Mesendoderm (in vitro differentiated cells): ENCODE measurements around the gene GNLY.

Experiments used
- DNase-seq: peaks from one replicate; pipeline ENCODE4 v3.0.0; 2013
- H2AK5ac ChIP-seq: 2 replicates; pipeline ENCODE4 v1.6.1; 2013; ENCODE audit warnings: low read length, inconsistent platforms
- H2BK120ac ChIP-seq: 2 replicates; pipeline ENCODE4 v1.6.1; 2013; ENCODE audit warnings: low read depth, mild to moderate bottlenecking, low read length, moderate library complexity, mixed read lengths
- H2BK15ac ChIP-seq: replicated peaks from 2 replicates; pipeline ENCODE4 v1.6.1; 2013; ENCODE audit warnings: low read depth, mild to moderate bottlenecking, moderate library complexity
- H2BK5ac ChIP-seq: 2 replicates; pipeline ENCODE4 v1.6.1; 2013; ENCODE audit warnings: low read length, inconsistent platforms
- H3K18ac ChIP-seq: 2 replicates; pipeline ENCODE4 v1.6.1; 2013; ENCODE audit warnings: mild to moderate bottlenecking, low read length, mixed read lengths
- H3K23ac ChIP-seq: one replicate; pipeline ENCODE4 v1.6.1; 2013; ENCODE audit warnings: low read length
- H3K27ac ChIP-seq: 2 replicates; pipeline ENCODE4 v1.5.1; 2013; ENCODE audit warnings: low read depth, mild to moderate bottlenecking, inconsistent platforms, low read length, moderate library complexity
- H3K27me3 ChIP-seq: 2 replicates; pipeline ENCODE4 v1.6.1; 2013; ENCODE audit warnings: low read length, control low read depth, mild to moderate bottlenecking, inconsistent platforms; ENCODE audit not compliant: insufficient read depth, poor library complexity
- H3K36me3 ChIP-seq: 2 replicates; pipeline ENCODE4 v1.6.1; 2013; ENCODE audit warnings: low read length, inconsistent platforms; ENCODE audit not compliant: control insufficient read depth, insufficient read depth
- H3K4ac ChIP-seq: one replicate; pipeline ENCODE4 v1.6.1; 2013; ENCODE audit warnings: low read depth, mild to moderate bottlenecking, low read length, moderate library complexity
- H3K4me1 ChIP-seq: 2 replicates; pipeline ENCODE4 v1.6.1; 2013; ENCODE audit warnings: low read depth, low read length, inconsistent platforms; ENCODE audit not compliant: control insufficient read depth
- H3K4me2 ChIP-seq: 2 replicates; pipeline ENCODE4 v1.6.1; 2013; ENCODE audit warnings: low read length
- H3K4me3 ChIP-seq: 2 replicates; pipeline ENCODE4 v1.5.1; 2013; ENCODE audit warnings: mild to moderate bottlenecking, low read length
- H3K56ac ChIP-seq: one replicate; pipeline ENCODE4 v1.6.1; 2013; ENCODE audit warnings: low read length
- H3K79me1 ChIP-seq: 2 replicates; pipeline ENCODE4 v1.6.1; 2013; ENCODE audit warnings: low read length, inconsistent platforms
- H3K79me2 ChIP-seq: 2 replicates; pipeline ENCODE4 v1.6.1; 2013; ENCODE audit warnings: mild to moderate bottlenecking, low read length; ENCODE audit not compliant: control insufficient read depth, insufficient read depth
- H3K9ac ChIP-seq: 2 replicates; pipeline ENCODE4 v1.6.1; 2013; ENCODE audit warnings: low read length, inconsistent platforms
- H4K5ac ChIP-seq: one replicate; pipeline ENCODE4 v1.6.1; 2013; ENCODE audit warnings: low read length
- H4K8ac ChIP-seq: one replicate; pipeline ENCODE4 v1.6.1; 2013; ENCODE audit warnings: low read depth, mild to moderate bottlenecking, control low read depth, low read length, moderate library complexity
- WGBS: extraction: QIAGEN DNeasy Blood & Tissue Kit; methylation state at CpG from one replicate; pipeline ENCODE4 v1.1.7; 2013; ENCODE audit warnings: low lambda C conversion rate, missing lambda C conversion rate; ENCODE audit not compliant: insufficient coverage; ENCODE audit errors: extremely low coverage; 5-methylcytosine and 5-hydroxymethylcytosine counted together

Gene GNLY

DNA sequence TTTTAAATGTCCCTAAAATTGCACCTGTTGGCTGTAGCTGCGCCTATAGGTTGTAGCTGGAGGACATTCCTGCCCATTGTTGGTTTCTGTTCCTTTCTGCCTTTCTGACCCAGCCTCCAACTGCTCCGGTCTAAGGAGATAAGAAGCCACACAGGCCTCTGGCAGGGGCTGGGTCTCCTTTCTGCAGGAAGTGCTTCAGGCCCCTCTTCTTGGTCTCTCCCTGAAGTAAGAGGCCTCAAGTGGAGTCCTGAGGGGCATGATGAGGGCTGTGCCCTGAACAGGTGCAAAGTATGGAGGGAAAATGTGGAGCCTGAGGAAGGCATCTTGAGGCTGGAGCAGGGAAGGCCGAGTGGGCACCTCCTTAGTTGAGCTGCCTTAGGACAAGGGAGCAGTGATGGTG lies 15.8 kb upstream of the GNLY start:
- no CpG with 5 or more reads among the region's 3 CpGs for WGBS
- Histone ChIP-seq H2BK120ac (no peak overlapping the region), H2BK15ac (no peak overlapping the region), H3K4ac (no peak overlapping the region), H3K23ac (no peak overlapping the region), H2AK5ac (no peak overlapping the region), H3K4me2 (no peak overlapping the region), H3K27me3 (no peaks in the 10 kb centered on the region), H3K18ac (no peak overlapping the region), H3K4me3 (no peak overlapping the region), H3K79me2 (no peaks in the 10 kb centered on the region), H3K79me1 (no peaks in the 10 kb centered on the region), H3K9ac (no peak overlapping the region), H2BK5ac (no peak overlapping the region), H3K36me3 (no peaks in the 10 kb centered on the region), H3K27ac (no peak overlapping the region), H4K5ac (no peak overlapping the region), H3K56ac (no peak overlapping the region), H4K8ac (no peak overlapping the region), H3K4me1 (no peaks in the 10 kb centered on the region)
- no peak for DNase-seq

DNA sequence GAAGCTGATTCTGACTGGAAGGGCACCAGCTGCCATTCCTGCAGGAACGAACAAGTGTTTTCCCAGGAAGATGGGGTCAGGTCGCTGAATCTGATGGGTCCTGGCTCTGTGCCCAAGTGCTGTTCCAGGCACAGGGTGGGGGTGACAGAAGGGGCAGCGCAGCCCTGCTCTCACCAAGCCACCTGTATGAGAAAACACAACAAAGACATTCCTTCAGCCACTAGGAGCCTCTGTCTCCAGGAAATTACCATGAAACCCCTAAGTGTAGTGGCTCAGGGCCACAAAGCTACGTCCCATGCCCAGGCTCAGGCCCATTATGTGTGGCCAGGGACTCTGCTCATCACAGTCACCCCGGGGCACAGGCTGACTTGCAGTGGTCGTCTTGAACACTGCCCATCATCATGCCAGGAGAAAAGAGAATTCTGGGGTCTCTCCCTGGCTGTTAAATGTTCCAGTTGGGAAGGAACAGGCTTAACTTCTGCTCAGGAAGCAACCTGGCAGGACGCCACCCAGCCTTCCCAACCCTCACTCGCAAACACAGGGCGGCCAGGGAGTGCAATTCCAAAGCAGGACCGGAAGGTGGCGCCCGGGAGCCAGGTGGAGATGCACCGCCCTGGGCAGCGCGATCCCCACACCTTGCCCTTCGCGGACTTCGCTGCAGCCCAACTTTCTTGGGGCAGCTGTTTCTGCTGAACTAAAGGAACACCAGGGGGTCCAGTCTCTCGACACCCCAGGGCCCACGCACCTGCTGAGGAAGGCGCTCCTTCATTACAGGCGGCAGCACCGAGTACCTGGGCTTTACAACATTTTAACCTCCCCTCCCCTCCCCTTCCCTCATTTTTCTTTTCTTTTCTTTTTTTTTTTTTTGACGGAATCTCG lies 15.1 kb upstream of the GNLY start:
- H3K9ac ChIP-seq = no peak overlapping the region
- no peak overlapping the region for H2AK5ac ChIP-seq
- no peak overlapping the region for H4K5ac ChIP-seq
- no peak overlapping the region for H4K8ac ChIP-seq
- no peak overlapping the region for H2BK5ac ChIP-seq
- no CpG with 5 or more reads among the region's 25 CpGs for WGBS
- no peaks in the 10 kb centered on the region for H3K79me2 ChIP-seq
- no peaks in the 10 kb centered on the region for H3K27me3 ChIP-seq
- no peak overlapping the region for H2BK15ac ChIP-seq
- no peak overlapping the region for H3K27ac ChIP-seq
- H3K56ac ChIP-seq = peak overlapping the region; percentile 30
- H3K23ac ChIP-seq = no peak overlapping the region
- peak overlapping the region; percentile 38 for H3K4me2 ChIP-seq
- no peak overlapping the region for H2BK120ac ChIP-seq
- no peak overlapping the region for H3K18ac ChIP-seq
- no peak overlapping the region for H3K4ac ChIP-seq
- no peaks in the 10 kb centered on the region for H3K4me1 ChIP-seq
- H3K36me3 ChIP-seq = no peaks in the 10 kb centered on the region
- peak; percentile 72 for DNase-seq
- no peaks in the 10 kb centered on the region for H3K79me1 ChIP-seq
- no peak overlapping the region for H3K4me3 ChIP-seq

DNA sequence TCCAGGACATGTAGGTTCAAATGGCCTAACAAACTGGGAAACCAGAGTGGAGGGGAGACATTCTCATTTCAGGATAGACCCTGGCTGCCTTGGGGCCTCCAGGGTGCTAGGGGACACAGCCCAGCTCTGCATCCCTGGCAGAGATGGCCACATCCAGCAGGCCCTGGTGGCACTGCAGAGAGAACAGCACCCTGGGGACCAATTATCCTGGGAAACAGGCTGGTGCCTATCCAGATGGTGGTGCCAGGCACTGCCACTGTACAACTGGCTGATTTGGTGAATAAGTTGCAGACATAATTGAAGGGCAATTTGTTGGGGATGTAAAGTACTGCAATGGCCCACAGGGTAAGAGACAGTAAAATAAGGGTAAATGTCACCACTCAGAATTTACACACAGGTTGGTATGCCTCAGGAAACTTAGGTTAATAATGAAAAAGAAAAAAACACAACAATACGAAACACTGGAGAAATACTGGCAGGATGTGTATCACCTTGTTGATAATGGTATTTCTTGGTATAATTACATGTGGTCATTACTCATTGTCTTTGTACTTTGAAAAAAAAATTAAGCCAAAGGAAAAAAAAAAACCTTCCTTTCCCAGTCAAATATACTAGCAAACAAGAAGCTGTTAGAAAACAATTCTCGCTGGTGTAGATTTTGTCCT lies 13.3 kb upstream of the GNLY start:
- Histone ChIP-seq H3K4me1 (no peaks in the 10 kb centered on the region), H3K27me3 (no peaks in the 10 kb centered on the region), H3K4me2 (no peak overlapping the region), H3K4me3 (no peak overlapping the region), H3K27ac (no peak overlapping the region), H4K5ac (no peak overlapping the region), H3K56ac (no peak overlapping the region), H3K79me1 (no peaks in the 10 kb centered on the region), H3K18ac (no peak overlapping the region), H2BK5ac (no peak overlapping the region), H3K9ac (no peak overlapping the region), H3K4ac (no peak overlapping the region), H2BK120ac (no peak overlapping the region), H3K79me2 (no peaks in the 10 kb centered on the region), H3K36me3 (no peaks in the 10 kb centered on the region), H4K8ac (no peak overlapping the region), H3K23ac (no peak overlapping the region), H2AK5ac (no peak overlapping the region), H2BK15ac (no peak overlapping the region)
- no peak for DNase-seq
- WGBS = no CpG with 5 or more reads among the region's 2 CpGs

DNA sequence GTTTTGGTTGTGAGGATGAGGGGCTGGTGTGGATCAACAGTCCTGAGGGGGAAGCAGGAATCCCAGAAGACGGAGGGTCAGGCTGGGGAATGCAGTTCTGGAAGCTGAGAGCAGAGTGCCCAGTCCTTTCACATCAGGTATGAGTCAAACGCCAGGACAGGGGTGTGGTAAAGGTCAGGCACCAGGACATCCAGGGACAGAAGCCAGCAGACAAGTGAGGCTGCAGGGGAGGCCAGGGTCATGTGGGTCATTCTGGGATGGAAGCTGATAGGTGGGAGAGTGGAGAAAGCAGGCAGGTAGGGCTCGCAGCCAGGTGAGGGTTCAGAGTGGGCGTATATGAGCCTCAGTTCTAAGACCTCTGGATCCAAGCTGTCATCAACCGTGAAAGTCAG lies 12.8 kb upstream of the GNLY start:
- Histone ChIP-seq H4K5ac (no peak overlapping the region), H3K4me3 (no peak overlapping the region), H3K27me3 (no peaks in the 10 kb centered on the region), H2BK5ac (no peak overlapping the region), H3K27ac (no peak overlapping the region), H3K4me2 (no peak overlapping the region), H3K18ac (no peak overlapping the region), H3K79me1 (no peaks in the 10 kb centered on the region), H2BK15ac (no peak overlapping the region), H4K8ac (no peak overlapping the region), H3K79me2 (no peaks in the 10 kb centered on the region), H2BK120ac (no peak overlapping the region), H3K36me3 (no peaks in the 10 kb centered on the region), H3K4me1 (no peaks in the 10 kb centered on the region), H3K9ac (no peak overlapping the region), H3K56ac (no peak overlapping the region), H2AK5ac (no peak overlapping the region), H3K23ac (no peak overlapping the region), H3K4ac (no peak overlapping the region)
- no CpG with 5 or more reads among the region's 5 CpGs for WGBS
- DNase-seq = no peak

DNA sequence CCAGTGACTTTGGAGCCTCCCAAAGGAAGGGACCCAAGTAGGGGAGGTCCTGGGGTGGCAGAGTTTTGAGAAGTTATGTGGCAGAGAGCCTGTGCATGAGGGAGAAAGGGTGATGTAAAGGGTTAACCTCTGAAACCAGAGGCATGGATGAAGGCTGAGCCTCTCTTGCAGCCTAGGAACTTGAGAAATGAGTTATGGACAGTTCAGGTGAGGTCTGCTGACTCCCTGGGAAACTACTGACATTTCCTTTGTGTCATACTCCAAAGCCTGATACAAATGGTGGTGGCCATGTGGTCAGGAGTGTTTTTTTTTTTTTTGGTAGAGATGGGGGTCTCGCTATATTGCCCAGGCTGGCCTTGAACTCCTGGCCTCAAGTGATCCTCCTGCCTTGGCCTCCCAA lies 12.4 kb upstream of the GNLY start:
- no peak overlapping the region for H4K5ac ChIP-seq
- no peak overlapping the region for H2AK5ac ChIP-seq
- no peaks in the 10 kb centered on the region for H3K36me3 ChIP-seq
- H3K79me2 ChIP-seq = no peaks in the 10 kb centered on the region
- no peak overlapping the region for H3K4me2 ChIP-seq
- H2BK120ac ChIP-seq = no peak overlapping the region
- no peaks in the 10 kb centered on the region for H3K79me1 ChIP-seq
- no peak overlapping the region for H3K9ac ChIP-seq
- H3K4ac ChIP-seq = no peak overlapping the region
- no peak overlapping the region for H3K27ac ChIP-seq
- H3K23ac ChIP-seq = no peak overlapping the region
- no peak overlapping the region for H3K18ac ChIP-seq
- no peak overlapping the region for H3K56ac ChIP-seq
- no CpG with 5 or more reads among the region's 1 CpG for WGBS
- H3K4me3 ChIP-seq = no peak overlapping the region
- H4K8ac ChIP-seq = no peak overlapping the region
- no peak overlapping the region for H2BK15ac ChIP-seq
- no peaks in the 10 kb centered on the region for H3K27me3 ChIP-seq
- no peaks in the 10 kb centered on the region for H3K4me1 ChIP-seq
- no peak overlapping the region for H2BK5ac ChIP-seq
- no peak for DNase-seq
